ENCODE measurements around the gene UBASH3A. TPM values are rescaled to one million over a fixed set of nuclear protein-coding genes. Genes with fewer than 3 reads are reported as not detected.

The UBASH3A gene
- total RNA-seq, 2 donors from 2014 or later: 0.23 to 1.8 TPM

DNA sequence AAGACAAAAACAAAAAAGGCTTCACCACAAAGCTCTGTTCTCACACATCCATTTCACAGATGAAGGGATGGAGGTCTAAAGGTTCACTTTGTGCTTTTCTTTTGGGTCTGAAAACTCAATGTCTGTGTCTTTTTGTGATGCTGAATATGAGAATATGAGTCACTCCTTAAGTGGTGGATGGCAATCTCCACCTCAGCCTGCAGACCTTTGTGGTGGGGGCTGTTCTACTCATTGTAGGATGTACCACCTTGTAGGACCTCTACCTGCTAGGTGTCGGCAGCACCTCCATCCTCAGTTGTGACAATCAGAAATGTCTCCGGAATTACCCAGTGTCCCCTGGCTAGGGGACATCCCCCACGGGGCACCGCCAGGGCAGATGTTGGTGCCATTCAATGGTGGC, 42.8 kb downstream of the UBASH3A start:
- TF ChIP-seq, protein P1, sequence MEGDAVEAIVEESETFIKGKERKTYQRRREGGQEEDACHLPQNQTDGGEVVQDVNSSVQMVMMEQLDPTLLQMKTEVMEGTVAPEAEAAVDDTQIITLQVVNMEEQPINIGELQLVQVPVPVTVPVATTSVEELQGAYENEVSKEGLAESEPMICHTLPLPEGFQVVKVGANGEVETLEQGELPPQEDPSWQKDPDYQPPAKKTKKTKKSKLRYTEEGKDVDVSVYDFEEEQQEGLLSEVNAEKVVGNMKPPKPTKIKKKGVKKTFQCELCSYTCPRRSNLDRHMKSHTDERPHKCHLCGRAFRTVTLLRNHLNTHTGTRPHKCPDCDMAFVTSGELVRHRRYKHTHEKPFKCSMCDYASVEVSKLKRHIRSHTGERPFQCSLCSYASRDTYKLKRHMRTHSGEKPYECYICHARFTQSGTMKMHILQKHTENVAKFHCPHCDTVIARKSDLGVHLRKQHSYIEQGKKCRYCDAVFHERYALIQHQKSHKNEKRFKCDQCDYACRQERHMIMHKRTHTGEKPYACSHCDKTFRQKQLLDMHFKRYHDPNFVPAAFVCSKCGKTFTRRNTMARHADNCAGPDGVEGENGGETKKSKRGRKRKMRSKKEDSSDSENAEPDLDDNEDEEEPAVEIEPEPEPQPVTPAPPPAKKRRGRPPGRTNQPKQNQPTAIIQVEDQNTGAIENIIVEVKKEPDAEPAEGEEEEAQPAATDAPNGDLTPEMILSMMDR (IDR thresholded peaks at IDR 0.05): no peak
- no peak for TF ChIP-seq POLR2AphosphoS5 (IDR thresholded peaks at IDR 0.05)
- no peak for TF ChIP-seq POLR2A (IDR thresholded peaks at IDR 0.05)
- Histone ChIP-seq H3K4me3 (no peak overlapping the region), H3K27ac (no peak overlapping the region), H3K36me3 (no peaks in the 10 kb centered on the region), H3K4me1 (replicated peaks) (no peaks in the 10 kb centered on the region), H3K27me3 (replicated peaks; ENCODE audit: insufficient read depth) (no peaks in the 10 kb centered on the region), H3K9me3 (no peaks in the 10 kb centered on the region)
- DNase-seq (ENCODE audit: low spot score): no peak
- intact Hi-C loops (cut with DNase I): loop anchor here (5.0 kb wide), 1 partner anchor 299 kb away; no protein-coding TSS in a partner anchor
- 94% methylated on average over 4 of the region's 4 CpGs for WGBS

DNA sequence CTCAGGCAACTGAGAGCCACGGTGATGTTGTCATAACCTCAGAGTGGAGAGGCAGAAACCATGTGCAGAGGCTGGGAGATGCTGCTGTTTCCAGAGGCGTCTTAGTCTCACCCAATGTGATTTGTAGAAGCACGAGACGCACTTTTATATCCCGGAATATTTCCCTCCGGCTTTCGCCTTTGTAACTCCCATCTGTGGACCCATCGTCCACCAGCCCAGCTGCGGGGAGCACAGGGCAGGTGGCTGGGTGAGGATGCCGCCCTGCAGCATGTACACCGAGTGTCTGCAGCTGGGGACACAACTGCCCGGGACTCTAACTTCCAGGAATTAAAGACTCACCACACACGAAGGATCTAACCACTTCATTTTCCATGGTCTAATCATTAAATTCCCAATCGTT, 43.5 kb downstream of the UBASH3A start:
- DNase-seq (ENCODE audit: low spot score): no peak
- Histone ChIP-seq H3K27me3 (replicated peaks; ENCODE audit: insufficient read depth) (no peaks in the 10 kb centered on the region), H3K36me3 (no peaks in the 10 kb centered on the region), H3K9me3 (no peaks in the 10 kb centered on the region), H3K4me1 (replicated peaks) (no peaks in the 10 kb centered on the region), H3K4me3 (no peak overlapping the region), H3K27ac (no peak overlapping the region)
- intact Hi-C loops (cut with DNase I): loop anchor here (5.0 kb wide), 1 partner anchor 300 kb away; no protein-coding TSS in a partner anchor
- no peak for TF ChIP-seq POLR2AphosphoS5 (IDR thresholded peaks at IDR 0.05)
- TF ChIP-seq, protein P1 (IDR thresholded peaks at IDR 0.05): no peak
- 82% methylated on average over 14 of the region's 14 CpGs for WGBS

DNA sequence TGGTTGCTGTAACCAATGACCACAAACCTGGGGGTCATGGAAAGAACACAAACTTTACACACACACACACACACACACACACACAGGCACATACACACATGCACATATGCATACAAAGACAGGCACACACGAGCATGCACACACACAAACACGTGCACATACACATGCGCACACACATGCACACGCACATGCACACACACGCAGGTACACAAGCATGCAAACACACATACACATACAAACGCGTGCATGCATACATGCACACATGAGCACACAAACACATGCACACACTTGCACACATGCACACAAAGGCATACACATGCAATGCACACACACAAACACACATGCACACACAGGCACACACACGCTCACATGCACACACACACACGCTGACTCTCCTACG, 44.0 kb downstream of the UBASH3A start:
- Histone ChIP-seq H3K27ac (no peak overlapping the region), H3K4me3 (no peak overlapping the region), H3K4me1 (replicated peaks) (no peaks in the 10 kb centered on the region), H3K9me3 (no peaks in the 10 kb centered on the region), H3K27me3 (replicated peaks; ENCODE audit: insufficient read depth) (no peaks in the 10 kb centered on the region), H3K36me3 (no peaks in the 10 kb centered on the region)
- intact Hi-C loops (cut with DNase I): loop anchor here (5.0 kb wide), 1 partner anchor 300 kb away; no protein-coding TSS in a partner anchor
- 93% methylated on average over 10 of the region's 10 CpGs for WGBS
- DNase-seq (ENCODE audit: low spot score): no peak
- TF ChIP-seq POLR2A (IDR thresholded peaks at IDR 0.05) (no peak), POLR2AphosphoS5 (IDR thresholded peaks at IDR 0.05) (no peak)
- TF ChIP-seq, protein P1 (IDR thresholded peaks at IDR 0.05): no peak

DNA sequence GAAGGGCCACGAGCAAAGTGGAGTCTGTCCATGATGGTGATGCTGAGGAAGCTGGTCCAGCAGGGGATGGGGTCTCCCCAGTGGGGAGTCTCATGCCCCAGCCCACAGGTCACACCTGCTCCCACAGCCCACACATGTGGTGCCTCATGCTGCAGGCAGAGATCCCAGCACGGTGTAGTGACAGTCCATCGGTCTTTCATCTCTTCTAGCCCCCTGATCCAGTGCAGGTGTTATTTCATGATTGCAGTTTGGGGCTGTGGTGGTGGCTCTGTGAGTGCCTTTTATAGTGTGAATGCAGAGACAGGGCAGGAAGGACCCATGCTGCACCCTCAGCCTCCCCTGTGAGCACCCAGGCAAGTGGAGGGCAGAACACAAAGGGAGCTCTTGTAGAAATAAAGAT, 45.0 kb downstream of the UBASH3A start:
- Histone ChIP-seq H3K9me3 (no peaks in the 10 kb centered on the region), H3K4me1 (replicated peaks) (no peaks in the 10 kb centered on the region), H3K4me3 (no peak overlapping the region), H3K27me3 (replicated peaks; ENCODE audit: insufficient read depth) (no peaks in the 10 kb centered on the region), H3K27ac (no peak overlapping the region), H3K36me3 (no peaks in the 10 kb centered on the region)
- DNase-seq (ENCODE audit: low spot score): no peak
- TF ChIP-seq, protein P1 (IDR thresholded peaks at IDR 0.05): no peak
- TF ChIP-seq POLR2AphosphoS5 (IDR thresholded peaks at IDR 0.05) (no peak), POLR2A (IDR thresholded peaks at IDR 0.05) (no peak)
- WGBS: 66% methylated on average over 3 of the region's 3 CpGs
- intact Hi-C loops (cut with DNase I): loop anchor here (5.0 kb wide), 1 partner anchor 301 kb away; no protein-coding TSS in a partner anchor

DNA sequence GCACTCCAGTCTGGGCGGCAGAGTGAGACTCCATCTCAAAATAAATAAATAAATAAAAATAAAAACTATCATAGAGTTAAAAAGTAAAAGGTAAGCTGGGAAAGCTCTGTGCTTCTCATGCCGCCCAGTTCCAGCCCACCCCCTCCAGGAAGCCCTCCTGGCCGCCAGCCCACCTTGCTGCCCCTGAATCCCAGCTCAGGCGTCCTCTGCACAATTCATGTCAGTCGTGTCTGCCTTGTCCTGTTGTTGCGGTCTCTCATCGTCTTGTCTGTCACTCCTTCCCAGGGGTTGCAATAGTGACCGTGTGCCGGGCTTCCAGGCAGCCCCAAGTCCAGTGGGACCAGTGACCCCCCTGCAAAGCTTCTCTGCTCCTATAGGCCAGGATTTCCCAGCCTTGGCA, 48.2 kb downstream of the UBASH3A start:
- no peaks in the 10 kb centered on the region for H3K27me3 ChIP-seq (replicated peaks; ENCODE audit: insufficient read depth)
- 90% methylated on average over 9 of the region's 9 CpGs for WGBS
- no peaks in the 10 kb centered on the region for H3K36me3 ChIP-seq
- intact Hi-C loops (cut with DNase I): no loop called here
- no peak for TF ChIP-seq POLR2AphosphoS5 (IDR thresholded peaks at IDR 0.05)
- no peak for TF ChIP-seq POLR2A (IDR thresholded peaks at IDR 0.05)
- no peaks in the 10 kb centered on the region for H3K9me3 ChIP-seq
- H3K4me1 ChIP-seq (replicated peaks): no peaks in the 10 kb centered on the region
- DNase-seq (ENCODE audit: low spot score): no peak
- no peak overlapping the region for H3K4me3 ChIP-seq
- no peak overlapping the region for H3K27ac ChIP-seq
